NCI-H1930 (cell line): ENCODE data around the gene SYT8.
"Not testable (repeated sequence)": the region's sequence is repeated elsewhere in the genome, so short reads cannot be mapped to it uniquely, and the experiment has no call there.

Experiments
- DNase-seq, 2 experiments: peaks; one replicate each; lab custom pipeline; 2025; lab: John Stamatoyannopoulos, UW

SYT8 gene

DNA sequence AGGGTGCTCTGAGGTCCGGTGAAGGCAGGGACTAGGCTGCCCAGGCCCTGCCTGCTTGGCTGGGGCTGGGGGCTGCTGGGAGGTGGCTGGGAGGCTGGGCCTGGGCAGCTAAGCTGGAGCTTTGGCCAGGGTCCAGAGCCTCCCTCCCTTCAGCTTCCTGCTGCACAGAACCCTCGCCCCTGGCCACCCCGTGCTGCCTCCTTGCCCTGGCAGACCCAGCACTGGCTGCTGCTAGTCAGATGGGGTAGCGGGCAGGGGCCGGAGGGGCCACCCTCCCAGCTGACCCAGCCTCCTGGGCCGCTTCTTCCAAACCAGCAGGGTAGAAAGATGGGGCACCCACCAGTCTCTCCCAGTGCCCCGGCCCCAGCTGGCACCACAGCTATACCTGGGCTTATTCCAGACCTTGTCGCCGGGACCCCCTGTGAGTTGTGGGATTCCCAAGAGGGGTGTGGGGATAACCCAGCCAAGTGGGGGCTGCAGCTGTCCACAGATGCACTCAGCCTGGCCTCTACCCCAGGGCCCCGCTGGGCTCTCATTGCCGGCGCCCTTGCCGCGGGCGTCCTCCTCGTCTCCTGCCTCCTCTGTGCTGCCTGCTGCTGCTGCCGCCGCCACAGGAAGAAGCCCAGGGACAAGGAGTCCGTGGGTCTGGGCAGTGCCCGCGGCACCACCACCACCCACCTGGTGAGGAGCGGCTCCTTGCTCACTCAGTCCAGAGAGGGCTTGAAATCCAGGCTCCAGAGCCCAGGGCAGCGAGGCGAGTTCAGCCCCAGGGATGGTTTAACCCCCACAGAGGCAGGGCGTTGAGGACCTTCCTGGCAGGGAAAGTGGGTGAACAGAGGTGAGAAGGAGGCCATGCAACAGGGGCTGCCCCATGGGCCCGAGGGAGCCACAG, at the start of gene SYT8:
Gene SYT8 (plus strand): TSS at position 212 of the 892 bp plus-strand sequence. CDS start 116 bp downstream, at position 328.
- no peak for DNase-seq

DNA sequence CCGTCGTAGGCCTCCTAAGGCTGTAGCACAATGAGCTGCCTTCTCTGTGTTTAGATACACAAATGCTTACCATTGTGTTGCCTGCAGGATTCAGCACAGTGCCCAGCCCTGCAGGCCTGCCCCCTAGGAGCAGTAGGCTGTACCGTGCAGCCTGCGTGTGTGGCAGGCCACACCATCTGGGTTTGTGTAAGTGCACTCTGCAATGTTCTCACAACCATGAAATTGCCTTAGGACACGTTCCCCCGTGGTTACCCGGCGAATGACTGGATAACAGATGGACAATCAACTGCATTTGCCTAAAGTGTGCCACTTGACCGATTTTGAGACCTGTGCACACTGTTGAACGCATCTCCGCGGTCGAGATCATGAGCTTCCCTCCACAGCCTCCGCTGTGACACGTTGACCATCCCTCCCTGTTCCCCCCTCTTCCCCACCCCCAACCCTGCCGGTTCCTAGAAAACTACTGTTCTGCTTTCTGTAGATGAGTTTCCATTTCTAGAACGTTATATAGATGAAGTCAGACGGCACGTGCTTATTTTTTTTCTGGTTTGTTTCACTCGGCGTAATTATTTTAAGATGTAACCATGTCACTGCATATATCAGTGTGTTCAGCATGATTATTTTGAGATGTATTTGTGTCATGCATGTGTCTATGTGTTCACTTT, 48.9 kb upstream of the SYT8 start:
- DNase-seq: no peak

DNA sequence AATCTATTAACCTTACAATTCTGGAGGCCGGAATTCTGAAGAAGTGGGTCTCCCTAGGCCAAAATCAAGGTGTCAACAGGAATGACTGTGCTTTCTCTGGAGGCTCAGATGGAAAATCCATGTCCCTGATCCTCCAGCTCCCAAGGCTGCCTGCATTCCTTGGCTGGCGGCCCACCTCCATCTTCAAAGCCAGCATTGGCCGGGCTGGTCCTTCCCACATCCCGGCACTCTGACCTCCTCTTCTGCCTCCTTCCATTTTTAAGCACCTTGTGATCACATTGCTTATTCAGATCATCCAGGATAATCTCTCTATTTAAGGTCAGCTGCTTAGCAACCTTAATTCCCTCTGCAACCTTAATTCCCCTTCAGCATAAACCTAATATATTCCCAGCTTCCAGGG, 48.3 kb upstream of the SYT8 start:
- DNase-seq: no peak

DNA sequence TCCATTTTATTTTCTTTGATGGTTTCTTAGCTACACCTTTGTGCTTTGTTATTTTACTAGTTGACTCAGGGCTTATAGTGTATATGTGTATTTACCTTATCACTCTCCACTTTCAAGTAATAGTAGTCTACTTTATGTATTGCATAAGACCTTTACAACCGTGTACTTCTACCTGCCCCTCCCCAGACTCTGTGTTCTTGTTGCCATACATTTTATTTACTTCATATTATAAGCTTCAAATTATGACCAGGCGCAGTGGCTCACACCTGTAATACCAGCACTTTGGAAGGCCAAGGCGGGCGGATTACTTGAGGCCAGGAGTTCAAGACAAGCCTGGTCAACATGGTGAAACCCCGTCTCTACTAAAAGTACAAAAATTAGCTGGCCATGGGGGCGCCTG, 42.9 kb upstream of the SYT8 start:
- no peak for DNase-seq

- DNase-seq: no peak
Observed at GRCh38 chr11:1792461-1792860, 42.3 kb upstream of the SYT8 start.

DNA sequence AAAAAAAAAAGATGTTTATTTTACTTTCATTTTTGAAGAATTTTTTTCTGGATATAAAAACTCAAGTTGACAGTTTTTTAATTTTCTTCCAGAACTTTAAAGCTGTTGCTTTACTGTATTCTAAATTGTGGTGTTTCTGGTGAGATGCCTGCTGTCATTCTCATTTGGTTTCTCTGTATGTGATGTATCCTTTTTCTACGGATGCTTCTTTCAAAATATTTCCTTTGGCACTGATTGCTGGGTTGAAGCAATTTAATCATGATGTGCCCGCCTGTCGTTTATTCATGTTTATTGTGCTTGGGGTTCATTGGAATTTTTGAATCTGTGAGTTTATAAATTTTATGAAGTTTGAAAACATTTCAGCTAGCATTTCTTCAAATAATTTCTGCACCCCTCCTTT, 41.7 kb upstream of the SYT8 start:
- no peak for DNase-seq

- no peak for DNase-seq
Observed at GRCh38 chr11:1796413-1797011, 38.3 kb upstream of the SYT8 start.

- no peak for DNase-seq
Observed at GRCh38 chr11:1797391-1798125, 37.2 kb upstream of the SYT8 start.

- DNase-seq: no peak
Observed at GRCh38 chr11:1803246-1803645, 31.5 kb upstream of the SYT8 start.

DNA sequence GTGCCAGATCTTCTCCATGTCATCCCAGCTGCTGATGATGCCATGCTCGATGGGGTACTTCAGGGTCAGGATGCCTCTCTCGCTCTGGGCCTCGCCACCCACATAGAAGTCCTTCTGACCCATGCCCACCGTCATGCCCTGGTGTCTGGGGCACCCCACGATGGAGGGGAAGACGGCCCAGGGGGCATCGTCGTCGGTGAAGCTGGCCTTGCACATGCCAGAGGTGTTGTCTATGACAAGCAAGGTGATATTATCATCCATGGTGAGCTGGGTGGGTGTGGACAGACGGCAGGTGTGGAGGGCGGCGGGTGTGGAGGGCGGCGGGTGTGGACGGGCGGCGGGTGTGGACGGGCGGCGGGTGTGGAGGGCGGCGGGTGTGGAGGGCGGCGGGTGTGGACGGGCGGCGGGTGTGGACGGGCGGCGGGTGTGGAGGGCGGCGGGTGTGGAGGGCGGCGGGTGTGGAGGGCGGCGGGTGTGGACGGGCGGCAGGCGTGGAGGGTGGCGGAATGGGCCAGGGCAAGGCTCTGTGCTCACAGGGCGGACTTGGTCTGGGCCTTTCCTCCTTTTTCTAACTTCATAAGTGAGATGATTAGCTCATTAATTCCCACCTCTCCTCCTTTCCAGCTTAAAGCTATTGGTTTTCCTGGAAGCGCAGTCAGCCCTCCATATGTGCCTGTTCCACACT, 30.8 kb upstream of the SYT8 start:
- DNase-seq: not testable (repeated sequence)

- DNase-seq: no peak
Observed at GRCh38 chr11:1805525-1805924, 29.3 kb upstream of the SYT8 start.

DNA sequence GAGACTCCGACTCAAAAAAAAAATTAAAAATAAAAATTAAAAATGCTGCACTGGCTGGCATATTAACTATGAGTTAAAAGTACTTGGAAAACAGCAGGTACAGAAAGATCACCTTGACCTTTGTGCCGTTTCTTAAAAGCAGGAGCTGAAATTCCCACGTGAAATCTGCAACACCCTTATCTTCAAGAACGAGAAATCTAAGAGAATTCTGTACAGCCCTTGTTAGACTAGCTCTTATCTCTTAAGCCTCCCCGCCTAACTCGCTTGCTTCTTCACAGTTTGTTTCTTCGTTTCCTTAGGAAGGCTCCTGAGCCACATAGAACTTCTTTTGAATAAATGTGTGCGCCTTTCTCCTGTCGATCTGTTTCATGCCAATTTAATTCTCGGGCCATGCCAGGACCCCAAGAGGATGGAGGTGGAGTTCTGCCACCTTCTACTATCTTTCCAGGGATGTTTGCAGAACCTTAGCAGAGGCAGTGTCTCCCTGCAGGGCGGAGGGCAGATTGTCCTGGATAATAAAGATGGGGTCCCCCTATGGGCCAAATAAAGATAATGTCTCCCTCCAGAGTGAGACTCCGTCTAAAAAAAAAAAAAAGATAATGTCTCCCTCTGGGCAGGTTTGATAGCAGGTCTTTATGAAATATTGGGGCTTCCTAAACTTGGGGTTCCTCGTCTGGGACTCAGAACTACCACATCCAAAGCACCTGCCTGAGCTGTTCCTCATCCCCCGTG, 27.4 kb upstream of the SYT8 start:
- DNase-seq: no peak

DNA sequence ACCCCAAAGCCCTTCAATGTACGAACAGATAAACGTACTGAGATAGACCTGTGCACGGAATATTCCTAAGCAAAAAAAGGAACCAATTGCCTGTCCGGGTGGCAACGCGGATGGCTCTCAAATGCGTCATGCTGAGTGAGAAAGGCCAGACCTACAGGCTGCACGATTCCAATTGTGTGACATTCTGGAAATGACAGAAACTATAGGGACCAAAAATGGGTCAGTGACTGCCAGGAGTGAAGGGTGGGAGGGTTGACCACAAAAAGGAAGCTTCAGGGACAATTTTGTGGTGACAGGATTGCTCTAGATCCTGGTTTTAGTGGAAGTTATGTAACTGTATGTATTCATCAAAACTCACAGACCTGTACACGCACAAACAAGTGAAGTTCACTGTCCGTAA, 24.0 kb upstream of the SYT8 start:
- DNase-seq: no peak

GRCh38 chr11:1812274-1812673, 22.5 kb upstream of the SYT8 start:
- no peak for DNase-seq

DNA sequence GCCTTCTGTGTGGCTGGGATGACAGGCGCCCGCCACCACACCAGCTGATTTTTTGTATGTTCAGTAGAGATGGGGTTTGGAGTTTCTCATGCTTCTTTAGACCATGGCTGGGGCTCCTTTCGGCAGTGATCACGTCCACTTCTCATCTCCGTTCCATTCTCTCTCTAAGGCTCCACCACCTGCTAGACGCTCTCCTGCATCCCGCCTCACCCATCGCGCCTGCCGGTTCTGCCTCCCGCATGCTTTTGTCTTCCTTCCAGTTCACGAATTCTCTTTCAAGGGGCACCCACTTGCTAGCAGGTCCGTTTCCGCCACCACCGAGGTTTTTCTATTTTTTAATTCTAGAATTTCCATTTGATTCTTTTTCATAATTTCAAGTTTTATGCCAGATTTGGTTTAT, 22.0 kb upstream of the SYT8 start:
- no peak for DNase-seq

DNA sequence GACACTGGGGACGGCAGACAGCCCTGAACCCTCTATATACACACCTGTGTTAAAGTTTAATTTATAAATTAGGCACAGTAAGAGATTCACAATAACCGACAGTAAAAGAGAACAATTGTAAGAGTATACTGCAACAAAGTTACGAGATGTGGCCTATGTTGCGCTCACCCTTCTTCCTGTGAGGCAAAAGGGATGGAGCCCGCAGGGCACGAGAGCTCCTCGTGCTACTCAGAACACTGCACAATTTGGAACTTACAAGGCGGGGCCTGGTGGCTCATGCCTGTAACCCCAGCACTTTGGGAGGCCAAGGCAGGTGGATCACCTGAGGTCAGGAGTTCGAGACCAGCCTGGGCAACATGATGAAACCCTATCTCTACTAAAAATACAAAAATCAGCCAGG, 21.4 kb upstream of the SYT8 start:
- DNase-seq: not testable (repeated sequence)

DNA sequence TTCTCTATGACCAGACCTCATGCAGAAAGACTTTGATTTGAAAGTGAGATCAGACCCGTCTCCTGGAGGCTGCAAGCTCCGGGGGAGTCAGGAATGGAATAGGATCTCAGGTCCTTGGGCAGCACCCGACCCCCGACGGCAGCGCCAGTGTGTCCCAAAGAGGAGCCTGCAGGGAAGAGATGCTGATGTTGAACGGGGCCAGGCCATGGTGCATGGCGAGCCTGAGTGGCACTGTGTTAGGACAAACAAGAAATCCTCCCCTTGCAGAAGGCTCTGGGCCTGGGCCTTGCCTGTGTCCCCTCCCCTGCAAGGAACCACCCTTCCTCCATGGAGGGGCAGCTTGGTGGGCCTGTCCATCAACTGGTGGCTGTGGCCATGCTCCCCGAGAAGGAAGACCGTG, 20.1 kb upstream of the SYT8 start:
- no peak for DNase-seq

DNA sequence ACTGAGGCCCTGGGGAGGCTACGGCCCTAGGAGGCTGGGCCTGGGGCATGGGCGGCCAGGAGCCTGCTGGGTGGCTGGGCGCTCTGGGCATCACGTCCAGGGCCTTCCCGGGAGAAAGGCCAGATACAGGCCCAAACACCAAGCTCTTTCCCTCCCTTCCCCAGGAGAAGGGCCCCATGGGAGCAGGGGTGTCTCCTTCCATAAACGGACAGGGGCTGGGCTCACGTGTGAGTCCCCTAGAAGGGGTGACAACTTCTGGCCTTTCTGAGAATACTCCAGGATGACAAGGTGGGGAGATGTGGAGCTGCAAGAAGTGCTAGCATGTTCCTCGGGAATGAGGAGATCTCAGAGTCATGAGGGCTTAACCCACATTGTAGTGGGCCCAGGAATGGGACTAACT, 19.5 kb upstream of the SYT8 start:
- DNase-seq: no peak

GRCh38 chr11:1815751-1816150, 19.0 kb upstream of the SYT8 start:
- no peak for DNase-seq

DNA sequence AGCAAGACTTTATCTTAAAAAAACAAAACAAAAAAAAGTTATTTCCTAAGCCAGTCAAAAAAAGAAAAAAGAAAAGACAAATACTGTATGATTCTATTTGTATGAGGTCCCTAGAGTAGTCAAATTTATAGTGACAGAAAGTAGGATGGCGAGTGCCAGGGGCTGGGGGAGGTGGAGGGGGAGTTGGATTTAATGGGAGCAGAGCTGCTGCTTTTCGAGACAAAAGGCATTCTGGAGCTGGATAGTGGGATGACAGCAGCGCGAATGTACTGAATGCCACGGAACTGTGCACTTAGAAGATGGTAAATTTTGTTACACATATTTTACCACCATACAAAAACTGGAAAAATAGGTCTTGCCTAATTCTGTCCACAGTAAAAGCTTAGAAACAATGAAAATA, 17.8 kb upstream of the SYT8 start:
- no peak for DNase-seq

DNA sequence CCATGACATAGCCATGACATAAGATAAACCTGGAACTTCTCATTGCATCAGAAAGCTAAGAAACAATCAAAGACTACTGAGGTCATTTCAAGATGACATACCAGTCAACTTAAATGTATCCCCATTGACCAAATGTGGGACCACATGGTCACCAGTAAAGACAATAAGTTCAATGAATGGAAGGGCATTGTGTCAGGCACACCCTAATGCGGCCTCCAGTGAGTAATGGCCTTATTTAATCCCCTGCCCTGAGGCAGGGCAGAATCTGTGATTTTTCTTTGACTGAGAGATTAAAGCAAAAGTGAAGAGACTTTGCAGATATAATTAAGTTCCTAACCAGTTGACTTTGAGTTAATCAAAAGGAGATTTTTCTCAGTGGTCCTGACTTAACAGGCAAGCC, 17.3 kb upstream of the SYT8 start:
- DNase-seq: no peak
